GM13976 (cell line): Measurements from ENCODE around the gene SIDT2.

Experiments
- DNase-seq: peaks from one replicate; pipeline ENCODE4 v3.0.0; 2012; ENCODE audit warnings: low spot score
- CTCF ChIP-seq: IDR thresholded peaks from 2 replicates; pipeline ENCODE4 v1.5.1; 2012; ENCODE audit warnings: borderline replicate concordance, mild to moderate bottlenecking; ENCODE audit not compliant: insufficient read depth; ENCODE audit errors: extremely low read depth, missing control alignments, control extremely low read depth
- in situ Hi-C: fragments of 300-500 bp; cut with MboI; formaldehyde crosslinking; loops from one replicate; pipeline ENCODE4 v1.12.0; 2022; ENCODE audit warnings: low sequenced_read_pairs, mixed read lengths, inconsistent platforms; ENCODE audit not compliant: unreplicated experiment

SIDT2 gene

GRCh38 chr11:117230999-117231841 is 52.7 kb downstream of the SIDT2 start:
- in situ Hi-C loops, result no loop called here
- no peak for TF ChIP-seq CTCF
- DNase-seq, result no peak

DNA sequence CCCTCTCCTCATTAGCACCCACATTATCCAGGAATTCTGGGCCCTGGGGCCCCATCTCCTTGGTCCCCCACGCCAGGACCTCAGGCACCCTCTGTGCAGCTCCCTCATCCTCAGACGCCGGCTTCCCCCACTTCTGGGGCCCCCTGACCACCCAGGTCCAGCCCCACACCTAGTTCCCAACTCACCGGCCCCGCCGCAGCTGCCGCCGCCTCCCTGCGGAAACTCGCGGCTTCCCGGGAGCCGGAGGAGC is 53.2 kb downstream of the SIDT2 start, which contains the start of gene PCSK7:
TSS of gene PCSK7 (minus strand) at position 232 of the 250 bp plus-strand sequence. CDS start 2,229 bp downstream, outside the sequence.
- in situ Hi-C loops, result no loop called here
- DNase-seq, result no peak
- TF ChIP-seq CTCF, result no peak

DNA sequence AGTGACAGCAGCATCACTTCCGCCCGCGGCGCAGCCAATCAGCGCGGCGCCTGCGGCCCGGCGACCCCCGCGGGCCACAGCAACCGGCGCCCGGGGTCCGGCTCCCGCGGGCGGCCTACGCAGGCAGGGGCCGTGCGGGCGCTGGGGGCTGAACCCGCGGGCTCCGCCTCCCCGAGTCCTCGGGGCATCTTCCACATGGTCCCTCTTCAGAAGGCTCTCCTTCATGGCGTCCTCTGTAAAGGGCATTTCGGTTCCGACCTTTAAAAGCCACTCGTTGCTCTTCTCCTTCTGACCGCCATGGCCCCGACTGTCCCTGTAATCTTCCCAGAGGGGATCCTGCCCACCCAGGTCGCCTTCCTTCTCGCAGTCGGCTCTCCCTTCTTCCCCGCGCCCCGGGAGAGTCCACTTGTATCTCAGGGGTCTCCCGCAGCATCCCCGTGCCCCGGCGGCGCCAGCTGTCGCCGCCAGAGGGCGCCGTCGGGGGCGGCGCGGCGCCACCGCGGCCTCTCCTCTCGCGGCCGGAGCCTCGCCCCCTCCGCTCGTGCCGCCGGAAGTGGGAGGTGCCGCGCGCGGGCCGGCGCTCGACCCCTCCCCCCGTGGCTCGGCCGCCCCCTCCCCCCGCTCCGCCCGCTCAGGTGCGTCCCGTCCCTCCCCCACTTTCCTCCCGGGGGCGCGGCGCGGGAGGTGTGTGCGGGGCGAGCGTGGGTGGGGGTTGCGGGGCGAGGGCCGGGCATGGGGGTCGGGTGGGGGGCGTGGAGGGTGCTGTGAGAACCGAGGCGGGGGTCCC is 53.7 kb downstream of the SIDT2 start, which contains the start of gene RNF214:
TSS of gene RNF214 (plus strand) at position 580 of the 787 bp plus-strand sequence. CDS start 1,602 bp downstream, outside the sequence.
- peak; percentile 99 for DNase-seq
- peak; percentile 80 for TF ChIP-seq CTCF
- in situ Hi-C loops, result no loop called here

GRCh38 chr11:117232911-117233409 is 54.4 kb downstream of the SIDT2 start:
- TF ChIP-seq CTCF, result no peak
- in situ Hi-C loops, result no loop called here
- peak; percentile 70 for DNase-seq

DNA sequence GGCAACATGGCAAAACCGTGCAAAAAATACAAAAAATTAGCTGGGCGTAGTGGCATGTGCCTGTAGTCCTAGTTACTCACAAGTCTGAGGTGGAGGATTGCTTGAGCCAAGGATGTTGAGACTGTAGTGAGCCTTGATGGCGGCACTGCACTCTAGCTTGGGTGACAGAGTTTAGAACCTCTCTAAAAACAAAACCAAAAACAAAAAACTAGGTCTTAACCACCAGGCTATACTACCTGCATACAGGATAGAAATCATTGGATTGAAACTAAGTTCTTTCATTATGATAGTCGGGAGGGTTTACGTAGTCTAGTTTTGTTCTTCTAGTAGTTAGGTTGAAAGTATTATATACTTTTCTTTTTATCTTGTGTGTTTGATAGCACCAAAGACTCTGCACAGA is 59.7 kb downstream of the SIDT2 start:
- in situ Hi-C loops, result no loop called here
- no peak for TF ChIP-seq CTCF
- DNase-seq, result no peak

DNA sequence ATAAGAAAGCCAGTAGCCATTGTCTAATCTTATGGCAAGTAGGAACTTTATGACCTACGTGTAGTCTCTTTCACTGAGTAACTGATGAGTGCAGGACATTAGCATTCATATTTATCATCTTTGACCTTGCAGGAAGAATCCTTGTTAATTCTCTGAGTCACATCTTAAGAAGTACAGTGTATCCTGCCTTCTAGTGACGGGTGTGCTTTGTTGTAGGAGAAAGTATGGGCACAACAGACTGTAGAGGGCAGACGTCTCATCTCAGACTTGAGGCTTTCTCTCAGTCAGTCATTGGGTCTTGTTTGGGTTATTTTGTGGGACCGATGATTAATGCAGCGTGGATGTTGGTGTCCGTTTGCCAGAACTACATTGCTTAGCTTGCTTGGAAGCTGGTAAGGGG is 60.8 kb downstream of the SIDT2 start:
- no peak for DNase-seq
- no peak for TF ChIP-seq CTCF
- in situ Hi-C loops, result no loop called here
